GM21528 (cell line): ENCODE data around the gene PAQR6.
"Not testable (repeated sequence)": the region's sequence is repeated elsewhere in the genome, so short reads cannot be mapped to it uniquely, and the experiment has no call there.

Experiments used
- ATAC-seq: cut with Tn5 transposase; IDR thresholded peaks from one replicate; pipeline ENCODE4 v1.9.1; 2021; ENCODE audit warnings: mild to moderate bottlenecking, moderate library complexity; ENCODE audit not compliant: unreplicated experiment, low FRiP score

PAQR6 gene

DNA sequence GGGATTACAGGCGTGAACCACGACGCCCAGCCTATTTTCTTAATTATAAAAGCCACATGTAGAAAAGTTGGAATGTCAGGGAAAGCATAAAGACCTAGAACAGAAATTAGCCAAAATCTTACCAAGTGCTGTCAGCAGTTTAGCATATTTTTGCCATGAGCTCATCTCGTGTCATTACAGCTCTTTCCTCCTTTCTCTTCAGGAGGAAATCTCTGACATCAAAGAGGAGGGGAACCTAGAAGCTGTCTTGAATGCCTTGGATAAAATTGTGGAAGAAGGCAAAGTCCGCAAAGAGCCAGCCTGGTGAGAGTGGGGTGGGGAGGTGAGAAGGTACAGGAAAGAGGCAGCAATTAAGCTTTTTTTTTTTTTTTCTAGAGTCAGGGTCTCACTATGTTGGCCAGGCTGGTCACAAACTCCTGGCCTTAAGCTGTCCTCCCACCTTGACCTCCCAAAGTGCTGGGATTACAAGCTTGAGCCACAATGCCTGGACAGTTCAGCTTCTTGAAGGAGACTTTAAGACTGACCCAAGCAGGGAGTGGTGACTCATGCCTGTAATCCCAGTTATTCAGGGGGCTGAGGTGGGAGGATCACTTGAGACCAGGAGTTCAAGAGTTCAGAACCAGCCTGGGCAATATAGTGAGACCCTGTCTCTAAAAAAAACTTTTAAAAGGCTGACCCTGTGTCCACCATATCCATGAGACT is 14.3 kb downstream of the PAQR6 start:
- no peak for ATAC-seq

DNA sequence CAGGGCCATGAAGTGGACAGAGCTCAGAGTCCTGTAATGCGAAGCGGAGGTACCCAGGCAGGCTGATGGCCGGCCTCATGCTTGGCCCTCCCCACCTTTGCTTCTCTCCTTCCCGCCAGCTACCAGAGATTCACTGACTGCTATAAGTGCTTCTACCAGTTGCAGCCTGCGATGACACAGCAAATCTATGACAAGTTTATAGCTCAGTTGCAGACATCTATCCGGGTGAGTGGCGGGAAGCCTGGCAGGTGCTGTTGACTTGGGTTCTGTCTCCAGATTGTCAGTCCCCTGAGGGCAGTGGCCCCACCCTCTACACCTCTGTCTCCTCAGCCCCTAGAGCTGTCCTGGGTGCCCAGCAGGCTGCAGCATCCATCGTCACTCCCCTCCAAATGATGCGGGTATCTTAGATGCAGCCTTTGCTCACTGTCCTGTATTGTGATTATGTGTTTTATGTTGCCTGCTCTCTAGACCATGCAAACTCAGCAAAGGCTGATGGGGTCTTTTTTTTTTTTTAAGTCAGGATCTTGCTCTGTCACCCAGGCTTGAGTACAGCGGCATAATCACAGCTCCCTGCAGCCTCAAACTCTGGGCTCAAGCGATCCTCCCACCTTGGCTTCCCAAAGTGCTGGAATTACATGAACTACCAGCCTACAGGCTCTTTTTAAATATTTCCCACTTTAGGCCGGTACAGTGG is 15.5 kb downstream of the PAQR6 start:
- no peak for ATAC-seq

DNA sequence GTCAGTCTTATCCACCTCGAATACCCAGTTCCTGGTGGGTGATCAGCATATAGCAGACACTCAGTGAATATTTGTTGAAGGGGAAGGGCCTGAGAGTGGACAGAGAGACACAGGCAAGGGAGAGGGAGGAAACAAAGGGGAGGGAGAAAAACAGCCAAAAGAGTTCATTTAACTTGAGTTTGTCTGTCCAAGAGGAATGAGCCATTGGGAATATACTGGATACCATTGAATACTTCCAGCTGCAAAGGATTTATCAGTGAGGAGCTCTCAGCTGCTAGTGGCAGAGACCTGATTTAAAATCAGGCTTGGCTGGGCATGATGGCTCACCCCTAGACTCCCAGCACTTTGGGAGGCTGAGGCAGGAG is 17.4 kb downstream of the PAQR6 start:
- ATAC-seq: no peak

DNA sequence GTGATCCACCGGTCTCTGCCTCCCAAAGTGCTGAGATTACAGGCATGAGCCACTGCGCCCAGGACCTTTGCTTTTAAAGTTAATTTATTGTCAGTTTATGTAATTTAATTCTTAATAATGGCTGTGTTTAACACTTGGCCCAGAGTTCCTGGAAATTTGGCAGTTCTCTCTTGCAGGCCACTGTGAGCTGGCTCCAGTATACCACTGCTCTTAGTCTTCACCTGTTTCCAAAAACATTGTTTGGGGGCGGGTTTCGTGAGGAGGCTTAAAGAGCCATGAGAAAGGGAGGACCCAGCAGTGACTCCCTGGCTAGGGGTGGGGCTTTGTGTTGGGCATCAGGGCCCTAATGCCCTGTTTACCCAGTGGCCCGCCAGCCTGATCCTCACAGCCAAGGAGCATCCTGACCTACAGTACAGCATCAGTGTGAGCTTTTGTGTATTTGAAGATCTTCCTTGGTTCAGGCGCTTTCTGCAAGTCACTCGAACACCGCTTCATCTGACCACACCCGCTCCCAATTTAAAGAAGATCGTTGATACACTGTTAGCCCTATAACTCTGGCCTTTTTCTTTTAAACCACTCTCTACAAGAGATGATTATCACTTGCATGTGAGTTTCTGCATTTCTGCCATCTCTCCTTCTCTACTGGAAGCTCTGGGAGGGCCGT is 17.9 kb downstream of the PAQR6 start:
- no peak for ATAC-seq

DNA sequence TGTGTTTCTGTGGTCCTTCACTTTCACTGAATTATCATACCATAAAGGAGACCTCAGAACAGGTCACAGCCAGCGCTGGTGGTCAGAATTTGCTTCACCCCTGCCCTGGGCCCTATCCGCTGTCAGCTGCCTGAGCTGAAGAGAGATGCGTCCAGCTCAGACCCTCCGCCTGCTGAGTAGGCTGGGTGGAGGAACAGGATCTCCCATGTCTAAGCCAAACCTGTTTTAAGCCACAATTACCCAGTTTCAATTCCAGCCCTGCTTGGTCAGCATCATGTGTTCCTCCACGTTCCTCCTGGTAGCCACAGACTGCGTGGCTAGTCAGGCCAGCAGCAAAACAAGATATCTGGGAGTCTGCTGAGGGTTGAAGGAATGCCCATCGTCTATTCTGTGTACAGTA is 19.4 kb downstream of the PAQR6 start:
- ATAC-seq: no peak

DNA sequence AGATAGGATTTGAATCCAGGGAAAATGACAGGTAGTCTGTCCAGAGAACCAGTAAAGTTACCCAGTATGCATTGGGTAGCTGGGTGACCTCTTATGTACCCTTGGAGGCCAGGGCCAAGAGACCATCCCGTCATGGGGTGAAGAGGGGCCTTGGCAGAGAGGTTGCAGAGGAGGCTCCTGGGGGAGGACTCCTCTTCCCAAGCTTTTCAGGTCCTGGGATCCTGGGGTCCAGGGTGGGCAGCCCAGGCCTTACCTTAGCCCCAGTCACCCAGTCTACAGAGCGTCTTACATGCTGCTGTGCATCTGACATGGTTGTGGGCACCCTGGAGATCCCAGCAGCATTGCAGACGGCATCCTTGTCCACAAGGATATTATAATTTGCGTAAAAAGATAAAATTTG is 21.1 kb downstream of the PAQR6 start:
- no peak for ATAC-seq

DNA sequence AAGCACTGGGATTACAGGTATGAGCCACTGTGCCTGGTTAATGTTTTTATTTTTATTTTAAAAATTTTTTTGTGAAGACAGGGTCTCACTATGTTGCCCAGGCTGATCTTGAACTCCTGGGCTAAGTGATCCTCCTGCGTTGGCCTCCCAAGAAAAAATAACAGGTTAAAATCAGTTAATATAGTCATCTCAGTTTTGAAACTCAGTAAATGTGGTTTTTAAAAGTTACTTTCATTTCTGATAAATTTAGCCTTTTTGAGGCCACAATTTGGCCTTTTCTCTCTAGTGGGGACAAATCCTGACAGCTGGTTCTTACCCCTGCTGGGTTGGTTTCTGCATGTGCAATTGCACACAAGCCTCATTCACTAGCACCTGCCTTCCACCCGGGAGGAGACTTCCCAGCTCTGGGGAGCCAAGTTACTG is 21.7 kb downstream of the PAQR6 start:
- peak; percentile 67 for ATAC-seq

DNA sequence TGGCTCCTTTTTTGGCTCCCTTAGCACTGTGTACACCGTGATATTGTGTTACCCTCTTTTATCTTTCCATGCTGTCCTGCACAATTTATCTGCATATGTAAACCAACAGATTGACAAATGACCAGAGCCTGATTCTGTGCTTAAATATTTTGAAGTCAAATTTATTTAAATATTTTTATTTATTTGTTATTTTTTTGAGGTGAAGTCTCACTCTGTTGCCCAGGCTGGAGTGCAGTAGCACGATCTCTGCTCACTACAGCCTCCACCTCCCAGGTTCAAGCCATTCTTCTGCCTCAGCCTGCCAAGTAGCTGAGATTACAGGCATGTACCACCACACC is 22.2 kb downstream of the PAQR6 start:
- peak; percentile 8 for ATAC-seq

DNA sequence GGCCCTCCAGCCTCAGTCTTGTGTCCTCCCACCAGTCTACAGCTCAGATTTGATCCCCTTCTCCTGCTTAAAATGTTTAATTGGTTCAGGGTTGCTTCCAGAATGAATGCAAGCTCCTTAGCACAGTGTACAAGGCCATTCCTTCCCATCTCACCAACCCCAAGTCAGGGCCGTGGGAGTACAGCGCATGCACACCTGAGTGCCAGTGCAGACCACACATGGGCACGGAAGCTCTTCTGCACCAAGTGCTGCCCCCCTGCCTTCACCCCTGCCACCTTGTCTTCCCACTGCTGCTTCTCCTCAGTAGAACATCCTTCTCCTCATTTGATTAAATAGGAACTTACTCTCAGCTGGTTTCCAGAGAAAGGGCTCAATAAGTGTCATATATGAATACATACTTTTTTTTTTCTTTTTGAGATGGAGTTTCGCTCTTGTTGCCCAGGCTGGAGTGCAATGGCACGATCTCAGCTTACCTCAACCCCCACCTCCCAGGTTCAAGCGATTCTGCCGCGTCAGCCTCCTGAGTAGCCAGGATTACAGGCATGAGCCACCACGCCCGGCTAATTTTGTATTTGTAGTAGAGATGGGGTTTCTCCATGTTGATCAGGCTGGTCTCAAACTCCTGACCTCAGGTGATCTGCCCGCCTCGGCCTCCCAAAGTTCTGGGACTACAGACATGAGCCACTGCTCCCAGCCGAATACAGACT is 25.7 kb downstream of the PAQR6 start:
- no peak for ATAC-seq

DNA sequence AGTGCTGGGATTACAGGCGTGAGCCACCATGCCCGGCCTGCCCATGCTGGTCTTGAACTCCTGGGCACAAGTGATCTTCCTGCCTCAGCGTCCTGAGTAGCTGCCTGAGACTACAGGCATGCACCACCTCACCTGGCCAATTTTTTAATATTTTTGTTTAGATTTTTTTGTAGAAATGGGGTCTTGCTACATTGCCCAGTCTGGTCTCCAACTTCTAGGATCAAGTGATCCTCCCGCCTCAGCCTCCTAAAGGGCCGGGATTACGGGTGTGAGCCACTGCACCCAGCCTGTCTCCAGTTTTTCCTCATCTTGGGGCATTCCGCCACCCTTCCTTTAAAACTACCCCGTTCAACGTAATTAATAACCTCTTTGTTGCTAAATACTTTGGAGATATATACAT is 27.6 kb downstream of the PAQR6 start:
- ATAC-seq: no peak

DNA sequence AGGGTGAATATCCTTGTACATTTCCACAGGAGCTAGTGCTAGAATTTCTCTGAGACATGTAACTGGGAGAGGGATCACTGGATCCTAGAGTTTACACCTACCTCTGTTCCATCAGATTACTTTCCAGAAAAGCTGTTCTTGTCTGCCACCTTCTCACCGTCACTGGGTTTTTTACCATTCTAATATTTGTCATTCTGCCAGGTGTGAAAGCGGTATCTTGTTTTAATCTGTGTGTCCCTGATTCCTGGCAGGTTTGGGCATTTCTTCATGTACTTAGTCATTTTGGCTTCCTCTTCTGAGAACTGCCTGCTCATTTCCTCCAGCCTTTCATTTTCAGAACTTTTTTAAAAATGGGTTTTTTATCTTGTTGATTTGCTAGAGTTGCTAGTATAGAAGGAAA is 30.0 kb downstream of the PAQR6 start:
- no peak for ATAC-seq

DNA sequence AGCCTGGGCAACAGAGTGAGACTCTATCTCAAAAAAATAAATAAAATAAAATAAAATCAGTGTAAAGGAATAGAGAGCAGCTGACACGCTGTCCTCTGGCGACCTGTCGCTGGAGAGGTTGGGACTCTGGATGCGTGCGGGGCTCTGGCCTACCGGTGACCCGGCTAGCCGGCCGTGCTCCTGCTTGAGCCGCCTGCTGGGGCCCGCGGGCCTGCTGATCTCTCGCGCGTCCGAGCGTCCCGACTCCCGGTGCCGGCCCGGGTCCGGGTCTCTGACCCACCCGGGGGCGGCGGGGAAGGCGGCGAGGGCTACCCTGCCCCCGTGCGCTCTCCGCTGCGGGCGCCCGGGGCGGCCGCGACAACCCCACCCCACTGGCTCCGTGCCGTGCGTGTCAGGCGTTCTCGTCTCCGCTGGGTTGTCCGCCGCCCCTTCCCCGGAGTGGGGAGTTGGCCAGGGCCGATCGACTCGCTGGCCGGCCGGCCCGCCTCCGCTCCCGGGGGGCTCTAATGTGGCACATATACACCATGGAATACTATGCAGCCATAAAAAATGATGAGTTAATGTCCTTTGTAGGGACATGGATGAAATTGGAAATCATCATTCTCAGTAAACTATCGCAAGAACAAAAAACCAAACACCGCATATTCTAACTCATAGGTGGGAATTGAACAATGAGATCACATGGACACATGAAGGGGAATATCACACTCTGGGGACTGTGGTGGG is 31.3 kb downstream of the PAQR6 start:
- not testable (repeated sequence) for ATAC-seq

DNA sequence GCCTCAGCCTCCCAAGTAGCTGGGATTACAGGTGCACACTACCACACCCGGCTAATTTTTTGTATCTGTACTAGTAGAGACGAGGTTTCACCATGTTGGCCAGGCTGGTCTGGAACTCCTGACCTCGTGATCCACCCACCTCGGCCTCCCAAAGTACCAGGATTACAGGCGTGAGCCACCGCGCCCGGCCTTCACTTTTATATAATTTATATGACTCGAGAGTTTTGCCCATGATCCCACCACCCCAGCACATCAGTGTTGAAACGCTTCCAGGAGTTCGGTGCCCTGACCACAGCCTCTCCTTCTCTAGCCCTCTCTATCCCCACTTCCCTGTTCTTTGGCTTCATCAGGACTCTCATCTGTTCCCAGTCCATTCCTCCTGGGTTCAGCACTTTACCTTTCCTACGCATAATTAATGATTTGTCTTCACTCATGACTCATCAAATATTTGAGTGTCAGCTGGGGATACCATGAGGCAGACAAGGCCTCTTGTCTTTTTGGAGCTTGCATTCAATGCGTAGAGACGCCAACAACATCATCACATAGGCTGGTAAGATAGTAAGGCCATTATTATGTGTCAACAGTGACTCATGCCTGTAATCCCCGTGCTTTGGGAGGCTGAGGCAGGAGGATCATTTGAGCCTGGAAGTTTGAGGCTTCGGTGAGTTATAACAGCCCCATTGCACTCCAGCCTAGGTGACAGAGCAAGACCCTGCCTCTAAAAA is 33.7 kb downstream of the PAQR6 start:
- ATAC-seq: no peak

DNA sequence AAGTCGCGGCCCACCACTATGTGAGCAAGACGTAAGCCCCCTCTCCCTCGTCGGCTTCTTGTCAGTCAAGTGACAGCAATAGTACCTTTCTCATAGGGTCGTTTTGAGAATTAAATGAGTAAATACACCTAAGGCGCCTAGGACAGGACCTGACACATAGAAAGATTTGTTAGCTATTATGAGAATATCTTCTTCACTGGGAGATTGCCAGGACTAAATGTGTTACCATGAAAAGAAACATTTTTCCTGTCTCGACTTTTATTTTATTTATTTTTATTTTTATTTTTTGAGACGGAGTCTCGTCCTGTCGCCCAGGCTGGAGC is 34.3 kb downstream of the PAQR6 start:
- ATAC-seq: no peak

DNA sequence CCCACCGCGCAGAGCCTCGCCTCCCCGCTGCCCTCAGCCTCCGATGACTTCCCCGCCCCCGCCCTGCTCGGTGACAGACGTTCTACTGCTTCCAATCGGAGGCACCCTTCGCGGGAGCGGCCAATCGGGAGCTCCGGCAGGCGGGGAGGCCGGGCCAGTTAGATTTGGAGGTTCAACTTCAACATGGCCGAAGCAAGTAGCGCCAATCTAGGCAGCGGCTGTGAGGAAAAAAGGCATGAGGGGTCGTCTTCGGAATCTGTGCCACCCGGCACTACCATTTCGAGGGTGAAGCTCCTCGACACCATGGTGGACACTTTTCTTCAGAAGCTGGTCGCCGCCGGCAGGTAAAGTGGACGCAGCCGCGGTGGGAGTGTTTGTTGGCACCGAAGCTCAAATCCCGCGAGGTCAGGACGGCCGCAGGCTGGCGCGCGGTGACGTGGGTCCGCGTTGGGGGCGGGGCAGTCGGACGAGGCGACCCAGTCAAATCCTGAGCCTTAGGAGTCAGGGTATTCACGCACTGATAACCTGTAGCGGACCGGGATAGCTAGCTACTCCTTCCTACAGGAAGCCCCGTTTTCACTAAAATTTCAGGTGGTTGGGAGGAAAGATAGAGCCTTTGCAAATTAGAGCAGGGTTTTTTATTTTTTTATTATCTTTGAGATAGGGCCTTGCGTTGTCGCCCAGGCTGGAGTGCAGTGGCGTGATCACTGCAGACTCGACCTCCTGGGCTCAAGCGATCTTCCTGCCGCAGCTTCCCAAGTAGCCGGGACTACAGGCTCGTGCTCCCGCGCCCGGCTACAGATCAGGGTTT is 34.8 kb downstream of the PAQR6 start, which contains the start of gene PMF1:
Gene PMF1 (plus strand): TSS at position 175 of the 811 bp plus-strand sequence. CDS start 9 bp downstream, at position 184.
- peak; percentile 87 for ATAC-seq

DNA sequence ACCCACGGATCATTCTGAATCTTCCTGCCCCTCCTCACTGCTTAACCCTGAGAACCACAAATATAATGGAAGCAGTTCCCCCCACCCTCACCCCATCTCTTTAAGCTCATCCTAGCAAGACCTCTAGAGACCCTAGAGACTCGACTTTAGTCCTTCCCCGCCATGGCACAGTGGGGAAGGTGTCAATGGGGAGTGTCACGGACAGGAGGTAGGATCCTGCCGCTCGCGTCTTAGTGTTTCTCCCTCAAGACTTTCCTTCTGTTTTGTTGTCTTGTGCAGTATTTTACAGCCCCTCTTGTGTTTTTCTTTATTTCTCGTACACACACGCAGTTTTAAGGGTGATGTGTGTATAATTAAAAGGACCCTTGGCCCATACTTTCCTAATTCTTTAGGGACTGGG is 35.7 kb downstream of the PAQR6 start:
- ATAC-seq: no peak

DNA sequence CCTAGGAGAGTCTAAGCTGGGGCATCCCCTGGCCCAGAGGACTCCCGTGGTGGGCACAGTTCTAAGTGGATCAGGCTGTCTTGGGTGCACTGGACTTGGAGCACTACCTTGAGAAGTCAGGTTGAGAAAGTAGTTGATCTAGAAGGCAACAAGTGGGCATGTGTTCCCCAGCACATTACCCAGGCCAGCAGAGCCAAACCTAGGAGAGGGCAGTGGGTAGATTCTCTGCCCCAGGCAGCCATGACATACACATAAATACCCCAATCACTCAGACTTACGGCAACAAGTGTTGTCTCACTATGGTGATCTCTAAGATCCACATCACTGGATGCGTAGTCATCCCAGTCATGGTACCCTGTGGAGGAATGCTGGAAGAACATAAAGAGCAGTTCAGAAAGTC is 36.6 kb downstream of the PAQR6 start:
- ATAC-seq: no peak

DNA sequence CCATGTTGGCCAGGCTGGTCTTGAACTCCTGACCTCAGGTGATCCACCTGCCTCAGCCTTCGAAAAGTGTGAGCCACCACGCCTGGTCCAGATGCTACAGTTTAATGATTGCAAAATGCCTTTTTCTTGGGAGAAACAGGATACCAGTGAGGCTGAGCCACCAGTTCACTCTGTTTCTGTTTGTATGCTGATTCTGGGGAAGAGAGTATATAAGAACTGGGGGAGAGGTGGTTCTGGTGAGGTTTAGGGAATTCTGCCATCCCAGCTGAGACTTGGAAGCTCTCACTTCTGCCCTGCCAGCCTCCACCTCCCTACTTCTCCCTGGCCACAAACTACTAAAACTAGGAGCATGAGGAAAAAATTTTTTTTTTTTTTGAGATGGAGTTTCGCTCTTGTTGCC is 43.2 kb downstream of the PAQR6 start:
- no peak for ATAC-seq

DNA sequence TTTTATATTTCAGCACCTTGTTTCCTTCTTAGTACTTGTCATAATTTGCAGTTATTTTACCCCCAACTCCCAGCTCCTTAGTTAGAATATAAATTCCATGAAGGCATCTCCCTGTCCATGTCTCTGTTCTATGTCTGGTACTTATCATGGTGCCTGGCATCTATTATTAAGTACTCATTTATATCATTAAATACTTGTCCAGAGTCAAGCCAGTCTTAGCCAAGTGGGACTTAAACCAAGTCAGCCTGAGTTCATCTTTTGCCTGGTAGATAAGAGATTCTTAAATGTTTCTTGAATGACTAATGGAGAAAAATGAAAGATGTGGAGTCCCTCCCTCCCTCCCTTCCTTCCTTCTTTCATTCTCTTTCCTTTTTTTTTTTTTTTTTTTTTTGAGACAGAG is 44.5 kb downstream of the PAQR6 start:
- no peak for ATAC-seq
